Measurements from ENCODE around the gene RNF182. TPM values are rescaled to one million over a fixed set of nuclear protein-coding genes. Genes with fewer than 3 reads are reported as not detected.
A peak's percentile ranks its signal among the peaks of the same experiment; 100 is the strongest.
"Not testable (repeated sequence)": the region's sequence is repeated elsewhere in the genome, so short reads cannot be mapped to it uniquely, and the experiment has no call there.

RNF182 gene, protein sequence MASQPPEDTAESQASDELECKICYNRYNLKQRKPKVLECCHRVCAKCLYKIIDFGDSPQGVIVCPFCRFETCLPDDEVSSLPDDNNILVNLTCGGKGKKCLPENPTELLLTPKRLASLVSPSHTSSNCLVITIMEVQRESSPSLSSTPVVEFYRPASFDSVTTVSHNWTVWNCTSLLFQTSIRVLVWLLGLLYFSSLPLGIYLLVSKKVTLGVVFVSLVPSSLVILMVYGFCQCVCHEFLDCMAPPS
- polyA plus RNA-seq (ENCODE audit: insufficient read length in 3 of 3): 1 to 10 TPM; 3.2 to 3.9 (median 3.4) TPM

DNA sequence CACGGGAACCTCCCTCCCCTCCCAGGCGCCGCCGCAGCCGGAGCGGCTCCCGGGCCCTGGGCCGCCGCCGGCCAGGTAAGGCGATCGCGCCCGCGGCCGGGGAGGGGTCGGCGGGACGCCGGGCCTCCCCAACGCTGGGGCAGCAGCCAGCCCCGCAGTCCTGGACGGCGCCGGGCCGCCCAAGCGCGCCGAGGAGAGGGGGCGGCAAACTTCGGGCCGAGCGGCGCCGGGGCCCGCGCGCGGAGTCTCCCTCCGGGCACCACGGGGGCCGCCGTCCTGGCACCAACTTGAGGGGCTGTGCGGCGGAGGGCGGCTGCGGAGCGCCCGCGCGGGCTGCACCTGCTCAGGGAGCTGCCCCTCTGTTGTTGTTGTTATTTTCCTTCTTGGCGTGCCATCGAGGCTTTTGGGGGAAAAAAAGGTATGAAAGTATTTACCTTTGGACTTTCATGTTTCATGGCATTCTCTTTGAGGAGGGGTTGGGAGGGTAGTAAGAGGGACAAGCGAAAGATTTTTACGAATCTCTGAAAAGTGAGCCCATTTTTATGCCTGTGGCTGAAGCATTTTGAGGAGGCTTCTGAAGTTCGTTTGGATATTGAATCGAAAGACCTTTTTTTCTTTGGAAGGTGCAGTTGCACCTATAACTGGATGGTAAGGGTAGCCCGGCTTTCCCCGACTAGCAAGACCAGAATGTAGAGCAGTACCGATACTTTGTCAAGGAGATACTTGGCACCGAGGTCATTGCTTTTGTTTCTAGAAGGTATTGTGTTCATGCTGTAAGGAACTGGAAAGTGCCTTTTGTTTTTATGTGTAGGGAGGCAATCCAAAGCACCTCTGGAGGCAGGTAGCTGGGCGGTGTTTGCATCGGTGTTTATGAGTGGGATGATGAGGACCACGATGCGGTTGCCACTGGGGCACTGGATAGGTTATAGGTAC, at the start of gene RNF182:
Gene RNF182 (plus strand): TSS at position 4 of the 933 bp plus-strand sequence. CDS start 52,168 bp downstream, outside the sequence.
- peak in 2 of 3 donors; percentile 13 to 33 for DNase-seq (ENCODE audit: low read depth in 3 of 3, low spot score in 2 of 3)

DNA sequence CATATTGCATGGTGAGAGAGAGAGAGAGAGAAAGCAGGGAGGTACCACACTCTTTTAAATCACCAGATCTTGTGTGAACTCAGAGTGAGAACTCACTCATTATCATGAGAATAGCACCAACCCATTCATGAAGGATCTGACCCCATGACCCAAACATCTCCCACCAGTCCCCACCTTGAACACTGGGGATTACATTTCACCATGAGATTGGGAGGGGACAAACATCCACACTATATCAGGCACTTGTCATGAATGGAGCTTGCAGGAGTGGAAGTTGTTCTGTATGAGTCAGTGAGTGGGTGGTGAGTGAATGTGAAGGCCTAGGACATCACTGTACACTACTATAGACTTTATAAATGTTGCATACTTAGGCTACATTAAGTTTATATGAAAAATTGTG, 47.7 kb upstream of the RNF182 start:
- no peak for DNase-seq (ENCODE audit: low read depth in 3 of 3, low spot score in 2 of 3)

DNA sequence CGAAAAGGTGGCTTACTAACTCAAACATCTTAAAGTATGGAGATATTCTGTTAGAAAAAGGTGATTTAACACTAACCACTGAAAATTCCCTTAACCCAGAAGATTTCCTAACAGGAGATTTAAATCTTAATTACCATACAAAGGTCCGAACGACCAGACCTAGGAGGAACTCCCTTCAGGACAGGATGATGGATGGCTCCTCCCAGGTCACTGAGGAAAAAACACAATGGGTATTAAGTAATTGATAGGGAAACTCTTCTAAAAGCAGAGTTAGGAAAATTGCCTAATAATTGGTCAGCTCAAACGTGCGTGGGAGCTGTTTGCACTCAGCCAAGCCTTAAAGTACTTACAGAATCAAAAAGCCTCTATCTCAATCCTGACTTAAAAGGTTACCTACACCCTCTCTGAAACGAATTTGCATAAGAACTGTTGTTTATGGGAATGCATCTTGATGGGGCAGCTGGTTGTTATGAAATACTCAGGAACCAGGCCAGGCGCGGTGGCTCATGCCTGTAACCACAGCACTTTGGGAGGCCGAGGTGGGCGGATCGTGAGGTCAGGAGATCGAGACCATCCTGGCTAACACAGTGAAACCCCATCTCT, 44.6 kb upstream of the RNF182 start:
- DNase-seq (ENCODE audit: low read depth in 3 of 3, low spot score in 2 of 3): not testable (repeated sequence)

DNA sequence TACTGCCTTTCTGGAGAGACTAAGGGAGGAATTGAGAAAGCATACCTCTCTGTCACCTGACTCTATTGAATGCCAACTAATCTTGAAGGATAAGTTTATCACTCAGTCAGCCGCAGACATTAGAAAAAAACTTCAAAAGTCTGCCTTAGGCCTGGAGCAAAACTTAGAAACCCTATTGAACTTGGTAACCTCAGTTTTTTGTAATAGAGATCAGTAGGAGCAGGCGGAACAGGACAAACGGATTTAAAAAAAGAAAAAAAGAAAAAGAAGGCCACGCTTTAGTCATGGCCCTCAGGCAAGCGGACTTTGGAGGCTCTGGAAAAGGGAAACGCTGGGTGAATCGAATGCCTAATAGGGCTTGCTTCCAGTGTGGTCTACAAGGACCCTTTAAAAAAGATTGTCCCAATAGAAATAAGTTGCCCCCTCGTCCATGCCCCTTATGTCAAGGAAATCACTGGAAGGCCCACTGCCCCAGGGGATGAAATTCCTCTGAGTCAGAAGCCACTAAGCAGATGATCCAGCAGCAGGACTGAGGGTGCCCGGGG, 43.1 kb upstream of the RNF182 start:
- no peak for DNase-seq (ENCODE audit: low read depth in 3 of 3, low spot score in 2 of 3)

DNA sequence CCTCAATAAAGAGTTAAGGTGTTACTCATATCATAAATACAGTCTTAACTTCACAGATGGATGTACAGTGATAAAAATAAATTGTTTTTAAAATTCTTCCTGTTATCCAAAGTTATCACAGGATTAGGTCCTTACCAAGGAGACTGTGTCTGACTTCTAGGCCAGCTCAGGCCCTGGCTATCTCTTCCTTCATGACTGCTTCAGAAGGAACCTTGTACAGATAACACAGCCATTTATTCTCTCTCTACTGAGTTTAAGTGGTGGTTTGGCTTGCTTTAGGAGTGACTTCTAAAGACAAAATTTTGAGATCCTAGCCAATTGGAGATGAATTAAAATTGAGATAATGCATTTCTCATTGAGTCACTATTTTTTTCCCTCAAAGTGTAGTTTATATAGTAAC, 40.8 kb upstream of the RNF182 start:
- no peak for DNase-seq (ENCODE audit: low read depth in 3 of 3, low spot score in 2 of 3)

DNA sequence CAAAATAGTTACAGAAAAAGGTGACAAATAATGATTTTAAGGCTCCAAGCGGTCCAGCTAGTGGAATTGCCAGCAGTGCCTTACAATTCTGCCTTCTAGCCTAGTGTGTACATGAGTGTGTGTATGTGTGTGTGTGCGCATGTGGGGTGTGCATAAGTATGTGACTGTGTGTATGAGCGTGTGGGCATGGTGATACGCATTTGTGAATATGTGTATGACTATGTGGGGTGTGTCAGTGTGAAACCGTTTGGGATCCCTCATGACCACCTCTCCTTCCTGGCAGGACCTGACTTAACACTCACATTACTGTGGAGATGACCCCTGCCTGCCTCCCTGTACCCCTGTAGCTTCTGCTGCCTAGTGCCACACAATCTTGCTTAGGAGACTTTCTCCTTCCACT, 40.4 kb upstream of the RNF182 start:
- no peak for DNase-seq (ENCODE audit: low read depth in 3 of 3, low spot score in 2 of 3)

DNA sequence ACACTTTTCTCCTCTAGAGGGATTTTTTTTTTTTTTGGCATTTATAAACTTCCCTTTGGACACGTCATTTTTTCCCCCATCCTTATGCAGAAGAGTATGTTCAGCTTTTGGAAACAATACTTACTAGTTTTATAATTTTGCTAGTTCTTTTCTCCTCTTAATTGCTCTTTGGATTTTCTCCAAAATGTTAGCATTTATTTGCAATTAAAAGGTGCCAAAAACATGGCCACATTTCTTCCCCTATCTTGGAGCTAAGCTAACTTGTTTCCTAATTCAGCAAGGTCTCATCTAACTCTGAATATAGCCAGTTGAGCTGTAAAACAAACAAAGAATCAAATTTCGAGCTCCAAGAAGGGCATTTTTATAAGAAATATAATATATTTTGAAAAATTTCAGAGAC, 39.2 kb upstream of the RNF182 start:
- no peak for DNase-seq (ENCODE audit: low read depth in 3 of 3, low spot score in 2 of 3)

DNA sequence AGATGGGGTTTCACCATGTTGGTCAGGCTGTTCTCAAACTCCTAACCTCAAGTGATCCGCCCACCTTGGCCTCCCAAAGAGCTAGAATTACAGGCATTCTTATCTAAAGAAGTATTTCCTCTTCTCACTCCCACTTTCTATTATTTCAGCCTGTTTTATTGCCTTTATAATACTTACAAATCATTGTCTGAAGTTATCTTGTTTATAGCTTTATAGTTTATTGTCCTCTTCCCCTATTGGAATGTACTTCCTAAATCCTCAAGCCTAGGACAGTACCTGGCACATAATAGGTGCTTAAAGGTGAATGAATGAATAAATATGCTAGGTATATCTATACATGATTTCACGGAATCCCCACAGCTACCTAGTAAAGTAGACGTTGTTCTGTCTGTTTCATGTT, 37.8 kb upstream of the RNF182 start:
- no peak for DNase-seq (ENCODE audit: low read depth in 3 of 3, low spot score in 2 of 3)

DNA sequence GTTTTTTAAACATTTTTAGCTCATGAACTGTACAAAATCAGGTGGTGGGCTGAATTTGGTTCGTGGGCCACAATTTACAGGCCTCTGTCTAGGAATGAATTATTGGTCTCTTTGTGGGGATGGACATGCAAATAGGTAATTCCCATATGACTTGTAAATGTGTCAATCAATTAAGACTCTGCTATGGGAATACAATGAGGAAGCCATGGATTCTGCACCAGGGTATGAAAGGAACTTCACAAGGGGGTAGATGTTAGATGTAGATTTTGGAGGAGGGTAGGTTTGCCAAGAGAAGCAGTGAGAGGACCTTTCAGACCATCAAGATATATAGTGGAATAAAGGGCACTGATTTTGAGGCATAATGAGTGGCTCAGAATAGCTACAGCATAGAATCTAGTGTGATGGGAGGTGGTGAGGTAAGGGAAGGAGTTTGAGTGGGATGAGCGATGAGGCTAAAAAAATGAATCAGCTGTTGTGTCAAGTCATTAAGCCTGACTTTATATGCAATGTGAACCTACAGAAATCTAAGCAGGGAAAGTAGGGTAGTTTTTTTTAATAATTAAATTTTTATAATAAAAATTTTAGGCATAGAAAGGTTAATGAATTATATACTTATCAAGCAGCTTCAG, 32.6 kb upstream of the RNF182 start:
- no peak for DNase-seq (ENCODE audit: low read depth in 3 of 3, low spot score in 2 of 3)

DNA sequence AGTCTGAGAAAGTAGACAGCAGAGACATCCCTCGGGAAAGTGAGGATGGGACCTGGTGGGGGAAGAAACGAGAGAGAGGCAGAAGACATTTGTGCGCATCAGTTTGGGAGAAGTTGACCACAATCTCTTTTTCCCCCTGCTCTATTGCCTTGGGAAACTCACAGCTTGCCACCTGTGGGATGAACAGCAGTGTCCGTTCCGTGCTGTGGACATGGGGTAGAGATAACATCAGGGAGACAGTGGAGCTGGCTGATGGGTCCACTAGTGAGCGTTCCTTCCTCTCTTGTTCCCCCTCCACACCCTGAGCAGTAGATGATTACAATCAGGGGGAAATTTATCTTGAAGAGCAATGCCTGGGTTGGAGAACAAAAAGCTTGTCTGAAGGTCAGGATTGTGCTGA, 21.8 kb upstream of the RNF182 start:
- DNase-seq (ENCODE audit: low read depth in 3 of 3, low spot score in 2 of 3): no peak

DNA sequence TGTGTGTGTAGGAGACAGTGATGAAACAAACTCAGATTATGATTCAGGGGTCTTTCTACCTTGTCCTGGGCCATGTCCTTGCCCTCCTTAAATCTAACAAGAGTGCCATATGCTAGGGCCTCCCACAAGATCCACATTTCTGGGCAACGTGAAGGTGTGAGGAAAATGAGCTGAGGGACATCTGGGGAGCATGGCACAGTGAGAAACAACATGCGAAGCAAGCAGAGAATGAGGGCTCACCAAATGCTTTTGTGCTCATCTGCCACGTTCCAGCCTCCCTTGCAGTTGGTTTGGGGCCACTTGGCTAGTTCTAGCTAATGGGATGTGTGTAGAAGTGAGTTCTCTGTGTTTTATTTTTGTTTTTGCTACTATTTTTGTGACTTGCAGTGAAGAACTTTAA, 21.4 kb upstream of the RNF182 start:
- no peak for DNase-seq (ENCODE audit: low read depth in 3 of 3, low spot score in 2 of 3)

DNA sequence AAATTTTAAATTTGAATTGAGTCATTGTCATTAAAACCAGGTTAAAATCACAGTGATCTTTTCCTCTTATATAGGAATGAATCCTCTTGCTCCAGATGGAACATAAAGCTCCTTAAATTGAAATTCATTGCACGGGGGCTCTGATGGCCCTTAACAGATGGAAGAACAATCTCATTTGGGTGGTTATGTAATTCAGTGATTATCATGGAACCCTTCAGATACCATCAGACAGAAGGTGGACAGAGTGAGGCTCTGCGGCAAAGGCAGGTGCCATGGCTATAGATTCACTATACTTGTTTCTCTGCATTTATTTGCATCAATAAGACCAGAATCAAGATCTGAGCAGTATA, 17.8 kb upstream of the RNF182 start:
- DNase-seq (ENCODE audit: low read depth in 3 of 3, low spot score in 2 of 3): no peak

DNA sequence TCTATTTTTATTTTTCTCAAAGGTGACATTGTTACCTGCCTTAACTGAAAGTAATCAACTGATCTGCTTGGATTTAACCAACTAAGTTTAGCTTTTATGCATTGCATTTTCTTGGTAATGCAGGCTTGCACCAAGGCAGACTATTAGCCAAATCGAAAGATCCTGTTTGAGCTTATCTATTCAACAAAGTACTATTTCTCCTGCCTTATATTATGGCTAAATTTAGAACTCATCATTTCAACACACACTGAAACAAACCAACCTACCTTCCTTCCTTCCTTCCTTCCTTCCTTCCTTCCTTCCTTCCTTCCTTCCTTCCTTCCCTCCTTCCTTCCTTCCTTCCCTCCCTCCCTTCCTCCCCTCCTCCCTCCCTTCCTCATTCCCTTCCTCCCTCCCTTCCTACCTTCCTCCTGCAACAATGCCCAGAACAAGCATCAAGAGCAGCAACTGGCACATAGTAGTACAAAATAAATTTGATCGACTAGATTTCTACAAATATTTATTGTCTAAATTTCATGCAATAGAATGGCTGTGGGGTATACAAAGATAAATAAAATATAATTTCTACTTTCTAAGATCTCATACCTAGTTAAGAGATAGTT, 17.0 kb upstream of the RNF182 start:
- no peak for DNase-seq (ENCODE audit: low read depth in 3 of 3, low spot score in 2 of 3)

DNA sequence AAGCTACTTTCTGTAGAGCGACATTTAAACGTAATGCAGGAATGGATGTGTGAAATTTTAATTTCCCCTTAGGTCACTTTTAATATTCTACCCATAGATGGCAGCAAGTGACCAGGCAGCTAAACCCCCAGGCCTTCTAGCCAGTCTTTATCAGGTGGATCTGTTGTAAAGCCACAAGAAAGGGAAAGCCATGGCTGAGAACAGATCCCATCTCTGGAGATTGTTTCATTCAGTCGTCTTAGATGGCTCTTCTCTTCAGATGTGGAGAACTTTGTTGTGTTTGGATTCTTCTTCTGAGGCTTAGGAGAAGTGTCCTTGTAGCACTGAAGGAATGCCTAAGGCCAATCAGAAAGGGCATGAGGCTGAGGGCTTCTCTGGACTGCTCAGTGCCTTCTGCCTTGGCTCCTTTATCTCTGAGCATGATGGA, 15.8 kb upstream of the RNF182 start:
- peak in 1 of 3 donors; percentile 44 for DNase-seq (ENCODE audit: low read depth in 3 of 3, low spot score in 2 of 3)

DNA sequence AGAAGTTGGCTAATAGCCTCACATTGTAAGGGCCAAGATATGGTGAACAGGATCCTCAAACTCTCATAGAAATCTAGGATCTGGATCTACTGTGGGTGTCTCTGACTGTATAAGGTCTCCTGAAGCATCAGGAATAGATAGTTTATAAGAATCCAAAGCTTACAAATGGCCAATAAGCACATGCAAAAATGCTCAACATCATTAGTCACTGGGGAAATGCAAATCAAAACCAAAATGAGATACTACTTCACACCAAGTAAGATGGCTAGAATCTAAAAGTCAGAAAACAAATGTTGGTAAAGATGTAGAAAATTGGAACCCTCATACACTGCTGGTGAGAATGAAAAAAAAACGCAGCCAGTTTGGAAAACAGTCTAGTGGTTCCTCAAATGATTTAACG, 14.3 kb upstream of the RNF182 start:
- DNase-seq (ENCODE audit: low read depth in 3 of 3, low spot score in 2 of 3): no peak

DNA sequence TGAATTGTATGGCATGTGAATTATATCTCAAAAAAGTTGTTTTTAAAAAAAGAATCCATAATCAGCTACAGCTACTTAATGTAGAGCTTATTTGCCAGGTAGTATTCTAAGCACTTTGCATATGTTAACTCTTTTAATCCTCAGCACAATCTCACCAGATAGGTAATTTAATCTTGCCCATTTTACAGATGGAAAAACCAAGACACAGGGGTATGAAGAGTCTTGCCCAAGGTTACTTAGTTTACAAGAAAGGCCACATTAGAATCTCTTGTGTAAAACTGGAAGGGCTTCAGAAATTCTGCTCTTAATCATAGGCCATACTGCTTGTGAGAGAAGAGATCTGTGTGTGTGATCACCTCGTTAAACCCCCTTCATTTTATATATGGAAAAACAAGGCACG, 13.4 kb upstream of the RNF182 start:
- DNase-seq (ENCODE audit: low read depth in 3 of 3, low spot score in 2 of 3): no peak

DNA sequence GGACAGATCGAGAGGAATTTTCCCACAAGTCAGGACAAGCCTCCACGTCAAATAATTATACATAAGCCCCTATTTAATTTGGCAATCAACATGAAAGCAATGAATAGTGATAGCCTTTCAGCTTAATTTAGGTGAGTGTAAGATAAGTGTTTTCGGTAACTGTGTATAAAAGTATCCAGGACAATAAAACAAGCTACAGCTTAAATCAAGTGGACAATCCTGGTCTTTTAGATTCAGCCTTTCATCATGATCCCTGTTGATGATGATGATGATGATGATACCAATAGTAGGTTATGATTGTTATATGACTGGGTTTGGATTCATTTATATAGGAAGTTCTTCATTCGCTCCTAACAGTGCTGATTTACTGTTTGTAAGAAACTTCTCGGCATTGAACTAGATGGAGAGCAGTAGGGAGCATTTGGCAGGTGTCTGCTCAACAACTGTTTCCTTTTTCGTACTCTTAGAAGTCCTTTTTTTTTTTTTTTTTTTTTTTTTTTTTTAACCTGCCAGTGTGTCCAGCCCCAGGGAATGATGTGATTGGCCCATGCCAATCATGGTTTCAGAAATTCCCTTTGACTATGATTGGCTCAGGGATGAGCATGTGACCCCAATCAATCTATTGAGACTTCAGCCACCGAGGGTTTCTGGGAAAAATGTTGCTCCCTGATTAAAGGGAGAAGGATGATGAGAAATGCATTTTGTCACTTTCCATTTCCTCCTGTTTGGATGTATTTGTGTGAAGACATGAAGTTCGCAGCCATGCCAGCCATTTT, 11.3 kb upstream of the RNF182 start:
- DNase-seq (ENCODE audit: low read depth in 3 of 3, low spot score in 2 of 3): no peak

DNA sequence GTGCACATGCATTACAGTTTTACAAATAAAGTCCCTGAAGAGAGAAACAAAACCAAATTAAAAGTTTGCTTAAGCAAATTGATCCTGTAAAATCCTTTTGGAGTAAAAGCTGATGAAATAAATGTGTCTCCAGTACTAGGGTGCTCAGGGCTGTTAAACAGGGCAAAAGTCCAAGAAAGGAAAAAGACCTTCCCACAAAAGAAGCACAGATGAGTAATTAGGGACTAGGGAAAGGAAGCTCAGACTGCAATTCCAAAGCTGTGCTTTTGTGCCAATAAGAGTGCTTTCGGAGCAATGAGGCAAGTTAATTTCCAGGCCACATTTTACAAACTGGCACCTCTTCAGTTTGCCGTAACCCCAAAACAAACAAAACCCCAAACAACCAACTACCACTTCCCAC, 10.4 kb upstream of the RNF182 start:
- no peak for DNase-seq (ENCODE audit: low read depth in 3 of 3, low spot score in 2 of 3)

DNA sequence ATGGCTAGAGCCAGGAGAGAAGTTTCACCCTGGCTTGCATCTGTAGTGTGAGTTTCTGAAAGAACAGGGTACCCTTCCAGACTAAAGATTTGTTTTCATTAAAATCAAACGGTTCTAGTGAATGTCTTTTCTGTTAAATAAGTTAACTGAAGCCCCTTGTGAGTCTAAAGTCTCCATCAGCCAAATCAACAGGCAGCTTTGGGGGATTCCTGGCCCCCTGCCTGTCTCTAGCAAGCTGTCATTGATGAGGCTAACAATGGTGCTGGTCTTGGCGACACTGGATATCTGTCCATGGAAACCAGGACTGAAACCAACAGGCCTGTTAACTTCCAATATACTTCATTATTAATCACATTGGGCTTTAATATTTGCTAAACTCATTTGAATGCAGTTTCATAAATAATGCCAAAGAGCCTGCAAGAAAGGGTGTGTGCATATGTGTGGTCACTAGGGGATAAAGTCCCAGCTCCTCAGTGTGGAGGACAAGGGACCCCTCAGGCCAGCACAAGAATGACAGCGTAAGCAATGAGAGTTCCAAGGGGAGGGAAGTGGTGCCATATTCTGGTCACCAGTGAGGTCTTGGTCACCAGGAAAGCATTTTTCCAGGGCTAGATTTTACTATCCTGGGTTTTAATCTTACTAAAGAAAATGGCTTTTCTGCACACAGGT, 9.1 kb upstream of the RNF182 start:
- DNase-seq (ENCODE audit: low read depth in 3 of 3, low spot score in 2 of 3): no peak
